Type B pancreatic cell (in vitro differentiated cells): ENCODE data around the gene TINCR. TPM values are rescaled to one million over a fixed set of nuclear protein-coding genes. Genes with fewer than 3 reads are reported as not detected.

ENCODE experiments used
- DNase-seq: peaks from one replicate; pipeline ENCODE4 v3.0.0; 2021; ENCODE audit warnings: mixed read lengths; ENCODE audit not compliant: unreplicated experiment; ENCODE audit errors: extremely low spot score
- H3K27ac Mint-ChIP-seq: 2 replicates; pipeline ENCODE4 v1.8.0; 2021; ENCODE audit warnings: mild to moderate bottlenecking, mixed read lengths
- H3K27me3 Mint-ChIP-seq: 2 replicates; pipeline ENCODE4 v1.8.0; 2021; ENCODE audit warnings: mixed read lengths
- H3K36me3 Mint-ChIP-seq: 2 replicates; pipeline ENCODE4 v1.8.0; 2021; ENCODE audit warnings: mixed read lengths
- H3K4me1 Mint-ChIP-seq: one replicate; pipeline ENCODE4 v1.8.0; 2021; ENCODE audit warnings: mixed read lengths; ENCODE audit not compliant: unreplicated experiment
- H3K4me3 Mint-ChIP-seq: 2 replicates; pipeline ENCODE4 v1.8.0; 2021; ENCODE audit warnings: mild to moderate bottlenecking, mixed read lengths
- H3K9me3 Mint-ChIP-seq: 2 replicates; pipeline ENCODE4 v1.8.0; 2021; ENCODE audit warnings: mixed read lengths
- total RNA-seq: library from RNA; stranded (reverse); gene quantifications from 2 replicates; pipeline ENCODE4 v1.2.1, GENCODE V29; 2021; ENCODE audit warnings: low replicate concordance
- TF ChIP-seq, protein P1 (sequence below): fragments of 200-600 bp; sonication (generic); conservative IDR thresholded peaks from 2 replicates; pipeline ENCODE4 v1.5.0; 2021; ENCODE audit warnings: antibody characterized with exemption, mild to moderate bottlenecking

The TINCR gene
- total RNA-seq, 1 donor from 2014 or later: 9.0 TPM

- H3K27me3 Mint-ChIP-seq: peaks cover 15% of the 10 kb centered on the region
Measured at GRCh38 chr19:5519076-5519475, 48.7 kb downstream of the TINCR start.

GRCh38 chr19:5515737-5516136, 52.0 kb downstream of the TINCR start:
- Mint-ChIP-seq H3K4me1 (no peaks in the 10 kb centered on the region), H3K4me3 (no peak overlapping the region), H3K27ac (no peak overlapping the region), H3K36me3 (no peaks in the 10 kb centered on the region), H3K27me3 (peaks cover 2% of the 10 kb centered on the region), H3K9me3 (peaks cover 14% of the 10 kb centered on the region)
- TF ChIP-seq, protein P1, sequence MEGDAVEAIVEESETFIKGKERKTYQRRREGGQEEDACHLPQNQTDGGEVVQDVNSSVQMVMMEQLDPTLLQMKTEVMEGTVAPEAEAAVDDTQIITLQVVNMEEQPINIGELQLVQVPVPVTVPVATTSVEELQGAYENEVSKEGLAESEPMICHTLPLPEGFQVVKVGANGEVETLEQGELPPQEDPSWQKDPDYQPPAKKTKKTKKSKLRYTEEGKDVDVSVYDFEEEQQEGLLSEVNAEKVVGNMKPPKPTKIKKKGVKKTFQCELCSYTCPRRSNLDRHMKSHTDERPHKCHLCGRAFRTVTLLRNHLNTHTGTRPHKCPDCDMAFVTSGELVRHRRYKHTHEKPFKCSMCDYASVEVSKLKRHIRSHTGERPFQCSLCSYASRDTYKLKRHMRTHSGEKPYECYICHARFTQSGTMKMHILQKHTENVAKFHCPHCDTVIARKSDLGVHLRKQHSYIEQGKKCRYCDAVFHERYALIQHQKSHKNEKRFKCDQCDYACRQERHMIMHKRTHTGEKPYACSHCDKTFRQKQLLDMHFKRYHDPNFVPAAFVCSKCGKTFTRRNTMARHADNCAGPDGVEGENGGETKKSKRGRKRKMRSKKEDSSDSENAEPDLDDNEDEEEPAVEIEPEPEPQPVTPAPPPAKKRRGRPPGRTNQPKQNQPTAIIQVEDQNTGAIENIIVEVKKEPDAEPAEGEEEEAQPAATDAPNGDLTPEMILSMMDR: peak; percentile 57
- DNase-seq: no peak

More at GRCh38 chr19:5519076-5519475, 48.7 kb downstream of the TINCR start:
- no peaks in the 10 kb centered on the region for H3K36me3 Mint-ChIP-seq
- no peak overlapping the region for H3K4me3 Mint-ChIP-seq
- TF ChIP-seq, protein P1: no peak
- peaks cover 7% of the 10 kb centered on the region for H3K4me1 Mint-ChIP-seq
- no peak for DNase-seq
- H3K9me3 Mint-ChIP-seq: peaks cover 14% of the 10 kb centered on the region
- no peak overlapping the region for H3K27ac Mint-ChIP-seq

- no peak overlapping the region for H3K27ac Mint-ChIP-seq
- H3K9me3 Mint-ChIP-seq: peaks cover 14% of the 10 kb centered on the region
- DNase-seq: no peak
Measured at GRCh38 chr19:5514001-5514400, 53.8 kb downstream of the TINCR start.

DNA sequence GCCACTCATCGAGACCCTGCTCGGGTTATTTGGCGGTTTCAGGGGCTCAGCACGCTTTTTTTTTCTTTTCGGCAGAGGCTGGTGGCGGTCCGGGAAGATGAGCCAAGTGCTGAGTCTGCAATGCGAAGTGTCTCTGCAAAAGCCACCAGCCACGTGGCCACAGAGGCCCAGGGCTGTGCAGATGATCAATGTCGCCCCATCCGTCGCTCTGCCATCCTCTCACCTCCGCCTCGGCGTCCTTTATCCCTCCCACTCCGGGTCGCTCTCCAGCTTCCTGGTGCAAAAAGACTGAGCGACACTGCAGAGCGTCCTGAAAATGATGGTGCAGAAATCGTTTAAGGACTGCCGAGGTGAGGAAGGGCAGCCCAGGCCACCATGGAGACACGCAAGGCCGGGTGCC, 55.0 kb downstream of the TINCR start:
- Mint-ChIP-seq H3K27me3 (no peaks in the 10 kb centered on the region), H3K9me3 (peaks cover 14% of the 10 kb centered on the region), H3K36me3 (no peaks in the 10 kb centered on the region), H3K4me3 (no peak overlapping the region), H3K27ac (no peak overlapping the region), H3K4me1 (no peaks in the 10 kb centered on the region)
- no peak for DNase-seq
- TF ChIP-seq, protein P1: no peak

More at GRCh38 chr19:5514001-5514400, 53.8 kb downstream of the TINCR start:
- no peaks in the 10 kb centered on the region for H3K36me3 Mint-ChIP-seq
- TF ChIP-seq, protein P1: no peak
- H3K4me3 Mint-ChIP-seq: no peak overlapping the region
- H3K27me3 Mint-ChIP-seq: no peaks in the 10 kb centered on the region
- H3K4me1 Mint-ChIP-seq: no peaks in the 10 kb centered on the region

Other genes with a start within 250 kb of the TINCR start
- 73.3 and 234 TPM in 2 replicates for gene PTPRS, start 227.1 kb downstream of the TINCR start, total RNA-seq
- not detected in 2 replicates for gene ZNRF4, start 112.5 kb downstream of the TINCR start, total RNA-seq
- 60.9 and 93.4 TPM in 2 replicates for gene SAFB2, start 54.8 kb upstream of the TINCR start, total RNA-seq
- 103 and 127 TPM in 2 replicates for gene SAFB, start 55.1 kb upstream of the TINCR start, total RNA-seq
- gene MICOS13, start 112.6 kb upstream of the TINCR start, total RNA-seq: 42.2 and 50.0 TPM in 2 replicates
- 6.2 and 11.0 TPM in 2 replicates for gene HSD11B1L, start 113.1 kb upstream of the TINCR start, total RNA-seq
- gene RPL36, start 122.3 kb upstream of the TINCR start, total RNA-seq: 1,016 and 1,024 TPM in 2 replicates
- gene LONP1, start 152.2 kb upstream of the TINCR start, total RNA-seq: 68.0 and 74.0 TPM in 2 replicates
- gene CATSPERD, start 152.7 kb upstream of the TINCR start, total RNA-seq: 0.41 TPM in 1 of 2 replicates, not detected in the other
- gene PRR22, start 216.8 kb upstream of the TINCR start, total RNA-seq: 3.3 and 5.2 TPM in 2 replicates
- gene DUS3L, start 223.2 kb upstream of the TINCR start, total RNA-seq: 38.6 and 45.0 TPM in 2 replicates
- 2.8 and 5.4 TPM in 2 replicates for gene NRTN, start 237.1 kb upstream of the TINCR start, total RNA-seq